ENCODE data around the gene RETSAT.
A peak's percentile ranks its signal among the peaks of the same experiment; 100 is the strongest.
"Not testable (repeated sequence)": the region's sequence is repeated elsewhere in the genome, so short reads cannot be mapped to it uniquely, and the experiment has no call there.

Gene RETSAT

GRCh38 chr2:85378257-85378656 lies 23.9 kb upstream of the RETSAT start:
- Histone ChIP-seq H3K27me3 (ENCODE audit: insufficient read depth, low read length) (no peaks in the 10 kb centered on the region), H3K9me3 (ENCODE audit: insufficient read depth, low read depth, low read length) (peaks cover 17% of the 10 kb centered on the region), H3K36me3 (ENCODE audit: insufficient read depth, low read length) (peaks cover 16% of the 10 kb centered on the region), H3K4me3 (ENCODE audit: low read length) (no peak overlapping the region), H3K9ac (ENCODE audit: low read depth, low read length) (no peak overlapping the region), H3K27ac (ENCODE audit: low read depth, low read length) (no peak overlapping the region), H3K4me1 (ENCODE audit: insufficient read depth, low read length) (no peaks in the 10 kb centered on the region)
- WGBS = 98% methylated on average over 5 of the region's 5 CpGs

DNA sequence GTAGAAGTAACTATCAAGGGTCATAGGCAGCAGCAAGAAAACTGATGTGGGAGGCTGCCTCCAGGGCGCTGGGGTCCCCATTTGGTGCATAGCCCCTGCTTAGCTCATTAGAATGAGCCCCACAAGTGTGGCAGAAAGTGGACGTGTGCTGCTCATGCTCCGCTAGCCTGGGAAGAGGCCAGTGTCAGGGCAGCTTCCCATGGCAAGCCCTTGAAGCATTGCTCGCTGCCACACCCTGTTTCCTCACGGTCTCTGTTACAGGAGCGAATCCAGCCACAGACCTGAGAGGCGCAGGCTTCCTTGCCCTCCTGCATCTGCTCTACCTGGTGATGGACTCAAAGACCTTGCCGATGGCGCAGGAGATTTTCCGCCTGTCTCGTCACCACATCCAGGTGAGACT lies 22.8 kb upstream of the RETSAT start:
- Histone ChIP-seq H3K27me3 (ENCODE audit: insufficient read depth, low read length) (no peaks in the 10 kb centered on the region), H3K27ac (ENCODE audit: low read depth, low read length) (no peak overlapping the region), H3K9me3 (ENCODE audit: insufficient read depth, low read depth, low read length) (peaks cover 17% of the 10 kb centered on the region), H3K4me1 (ENCODE audit: insufficient read depth, low read length) (no peaks in the 10 kb centered on the region), H3K4me3 (ENCODE audit: low read length) (no peak overlapping the region), H3K36me3 (ENCODE audit: insufficient read depth, low read length) (peaks cover 16% of the 10 kb centered on the region), H3K9ac (ENCODE audit: low read depth, low read length) (no peak overlapping the region)
- WGBS = 94% methylated on average over 11 of the region's 11 CpGs

GRCh38 chr2:85376291-85377065 lies 22.1 kb upstream of the RETSAT start:
- Histone ChIP-seq H3K4me1 (ENCODE audit: insufficient read depth, low read length) (no peaks in the 10 kb centered on the region), H3K9me3 (ENCODE audit: insufficient read depth, low read depth, low read length) (peaks cover 17% of the 10 kb centered on the region), H3K27me3 (ENCODE audit: insufficient read depth, low read length) (no peaks in the 10 kb centered on the region), H3K27ac (ENCODE audit: low read depth, low read length) (no peak overlapping the region), H3K4me3 (ENCODE audit: low read length) (no peak overlapping the region), H3K9ac (ENCODE audit: low read depth, low read length) (no peak overlapping the region), H3K36me3 (ENCODE audit: insufficient read depth, low read length) (peaks cover 16% of the 10 kb centered on the region)
- whole genome bisulfite sequencing = 90% methylated on average over 5 of the region's 5 CpGs

- Histone ChIP-seq H3K9ac (ENCODE audit: low read depth, low read length) (no peak overlapping the region), H3K27me3 (ENCODE audit: insufficient read depth, low read length) (no peaks in the 10 kb centered on the region), H3K9me3 (ENCODE audit: insufficient read depth, low read depth, low read length) (no peaks in the 10 kb centered on the region), H3K4me1 (ENCODE audit: insufficient read depth, low read length) (no peaks in the 10 kb centered on the region), H3K27ac (ENCODE audit: low read depth, low read length) (no peak overlapping the region), H3K36me3 (ENCODE audit: insufficient read depth, low read length) (peaks cover 2% of the 10 kb centered on the region; the same call in 1 of the 2 replicates), H3K4me3 (ENCODE audit: low read length) (no peak overlapping the region)
- 94% methylated on average over 11 of the region's 11 CpGs for WGBS
These were observed 16.7 kb upstream of the RETSAT start for GRCh38 chr2:85371045-85371444.

DNA sequence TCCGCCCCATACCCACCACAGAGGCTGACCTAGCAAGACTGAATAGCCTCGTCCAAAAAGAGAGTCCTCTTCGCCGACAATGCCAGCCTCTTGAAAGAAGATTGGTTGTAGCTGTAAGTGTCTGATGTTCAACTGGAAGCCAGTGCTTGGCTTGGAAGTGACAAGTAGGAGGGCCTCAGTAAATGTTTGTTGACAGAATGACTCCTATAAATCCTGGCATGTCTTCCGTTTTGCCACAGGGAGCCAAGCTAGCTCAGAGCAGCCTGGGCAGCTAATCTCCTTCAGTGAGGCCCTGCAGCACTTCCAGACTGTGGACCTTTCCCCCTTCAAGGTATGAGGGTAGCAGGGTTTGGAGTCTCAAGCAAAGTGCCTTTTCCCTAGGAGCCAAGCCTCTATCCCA lies 15.2 kb upstream of the RETSAT start:
- Histone ChIP-seq H3K4me1 (ENCODE audit: insufficient read depth, low read length) (no peaks in the 10 kb centered on the region), H3K9me3 (ENCODE audit: insufficient read depth, low read depth, low read length) (no peaks in the 10 kb centered on the region), H3K36me3 (ENCODE audit: insufficient read depth, low read length) (peaks cover 2% of the 10 kb centered on the region; the same call in 1 of the 2 replicates), H3K27me3 (ENCODE audit: insufficient read depth, low read length) (no peaks in the 10 kb centered on the region), H3K4me3 (ENCODE audit: low read length) (no peak overlapping the region), H3K9ac (ENCODE audit: low read depth, low read length) (no peak overlapping the region), H3K27ac (ENCODE audit: low read depth, low read length) (no peak overlapping the region)
- WGBS = 92% methylated on average over 5 of the region's 5 CpGs

GRCh38 chr2:85368921-85369320 lies 14.6 kb upstream of the RETSAT start:
- Histone ChIP-seq H3K4me1 (ENCODE audit: insufficient read depth, low read length) (no peaks in the 10 kb centered on the region), H3K4me3 (ENCODE audit: low read length) (no peak overlapping the region), H3K27me3 (ENCODE audit: insufficient read depth, low read length) (no peaks in the 10 kb centered on the region), H3K9me3 (ENCODE audit: insufficient read depth, low read depth, low read length) (no peaks in the 10 kb centered on the region), H3K36me3 (ENCODE audit: insufficient read depth, low read length) (peaks cover 2% of the 10 kb centered on the region; the same call in 1 of the 2 replicates), H3K27ac (ENCODE audit: low read depth, low read length) (no peak overlapping the region), H3K9ac (ENCODE audit: low read depth, low read length) (no peak overlapping the region)

- no peak overlapping the region for H3K27ac ChIP-seq (ENCODE audit: low read depth, low read length)
- 87% methylated on average over 5 of the region's 5 CpGs for WGBS
- no peak overlapping the region for H3K4me3 ChIP-seq (ENCODE audit: low read length)
- H3K4me1 ChIP-seq (ENCODE audit: insufficient read depth, low read length) = no peaks in the 10 kb centered on the region
- no peaks in the 10 kb centered on the region for H3K9me3 ChIP-seq (ENCODE audit: insufficient read depth, low read depth, low read length)
- H3K9ac ChIP-seq (ENCODE audit: low read depth, low read length) = no peak overlapping the region
- no peaks in the 10 kb centered on the region for H3K27me3 ChIP-seq (ENCODE audit: insufficient read depth, low read length)
- H3K36me3 ChIP-seq (ENCODE audit: insufficient read depth, low read length) = peaks cover 5% of the 10 kb centered on the region; the same call in 1 of the 2 replicates
These were observed 12.9 kb upstream of the RETSAT start for GRCh38 chr2:85367180-85367579.

DNA sequence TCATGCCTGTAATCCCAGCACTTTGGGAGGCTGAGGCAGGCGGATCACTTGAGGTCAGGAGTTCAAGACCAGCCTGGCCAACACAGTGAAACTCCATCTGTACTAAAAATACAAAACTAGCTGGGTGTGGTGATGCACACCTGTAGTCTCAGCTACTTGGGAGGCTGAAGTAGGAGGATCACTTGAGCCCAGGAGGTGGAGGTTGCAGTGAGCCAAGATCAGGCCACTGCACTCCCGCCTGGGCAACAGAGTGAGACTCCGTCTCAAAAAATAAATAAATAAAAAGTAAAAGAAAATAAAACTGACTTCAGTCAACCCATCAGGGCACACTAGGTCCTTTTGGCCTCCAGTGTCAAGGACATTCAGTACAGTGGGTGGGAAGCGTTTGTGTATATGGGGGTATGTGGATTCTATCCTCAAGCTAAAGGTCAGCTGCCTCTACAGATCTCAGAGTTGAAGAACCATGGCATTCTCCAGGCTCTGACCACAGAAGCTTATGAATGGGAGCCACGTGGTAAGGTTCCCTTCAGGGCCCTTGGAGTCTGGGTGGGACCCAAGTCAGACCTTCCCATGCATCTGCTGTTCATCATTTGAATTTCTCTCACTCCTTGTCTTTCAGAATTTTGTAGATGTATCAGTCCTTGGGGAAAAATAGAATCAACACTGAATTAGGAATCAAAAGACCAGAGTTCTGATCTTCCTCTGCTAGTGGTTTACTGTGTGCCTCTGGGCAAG lies 8.5 kb upstream of the RETSAT start:
- not testable (repeated sequence) for H3K27me3 ChIP-seq (ENCODE audit: insufficient read depth, low read length); H3K9me3 ChIP-seq (ENCODE audit: insufficient read depth, low read depth, low read length); H3K27ac ChIP-seq (ENCODE audit: low read depth, low read length); H3K9ac ChIP-seq (ENCODE audit: low read depth, low read length); H3K4me3 ChIP-seq (ENCODE audit: low read length); H3K4me1 ChIP-seq (ENCODE audit: insufficient read depth, low read length)
- peaks cover 11% of the 10 kb centered on the region for H3K36me3 ChIP-seq (ENCODE audit: insufficient read depth, low read length)
- WGBS = 91% methylated on average over 4 of the region's 5 CpGs

- 85% methylated on average over 3 of the region's 3 CpGs for WGBS
- no peak overlapping the region for H3K9ac ChIP-seq (ENCODE audit: low read depth, low read length)
- H3K4me1 ChIP-seq (ENCODE audit: insufficient read depth, low read length) = peaks cover 8% of the 10 kb centered on the region; the same call in 1 of the 2 replicates
- peaks cover 22% of the 10 kb centered on the region for H3K36me3 ChIP-seq (ENCODE audit: insufficient read depth, low read length)
- no peaks in the 10 kb centered on the region for H3K27me3 ChIP-seq (ENCODE audit: insufficient read depth, low read length)
- H3K27ac ChIP-seq (ENCODE audit: low read depth, low read length) = no peak overlapping the region
- H3K4me3 ChIP-seq (ENCODE audit: low read length) = no peak overlapping the region
- no peaks in the 10 kb centered on the region for H3K9me3 ChIP-seq (ENCODE audit: insufficient read depth, low read depth, low read length)
These were observed 3.4 kb upstream of the RETSAT start for GRCh38 chr2:85357736-85358135.

GRCh38 chr2:85356186-85356585 lies 1.9 kb upstream of the RETSAT start:
- no peak overlapping the region for H3K9ac ChIP-seq (ENCODE audit: low read depth, low read length)

DNA sequence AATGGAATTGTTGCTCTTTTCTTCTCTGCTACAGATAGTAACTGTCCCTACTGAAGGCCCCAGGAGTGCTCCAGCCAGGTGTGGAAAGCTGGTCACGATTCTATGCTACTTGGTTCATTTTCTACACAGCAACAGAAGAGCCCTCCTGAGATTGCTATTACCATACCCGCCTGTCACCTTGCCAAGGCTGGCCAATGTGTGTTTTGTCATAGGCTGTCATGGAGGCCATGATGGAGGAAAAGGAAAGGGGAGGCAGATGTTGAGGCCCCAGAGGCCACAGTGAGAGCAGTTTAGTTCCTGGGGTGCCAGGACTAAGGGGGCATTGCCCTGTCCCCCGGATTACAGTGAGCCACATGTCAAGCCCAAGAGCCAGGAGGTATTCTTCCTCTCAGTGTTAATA lies 1.2 kb upstream of the RETSAT start:
- peak overlapping the region; percentile 92 for H3K4me3 ChIP-seq (ENCODE audit: low read length)

More at GRCh38 chr2:85356186-85356585, 1.9 kb upstream of the RETSAT start:
- Histone ChIP-seq H3K27ac (ENCODE audit: low read depth, low read length) (no peak overlapping the region), H3K4me1 (ENCODE audit: insufficient read depth, low read length) (peaks cover 8% of the 10 kb centered on the region; the same call in 1 of the 2 replicates), H3K27me3 (ENCODE audit: insufficient read depth, low read length) (no peaks in the 10 kb centered on the region), H3K9me3 (ENCODE audit: insufficient read depth, low read depth, low read length) (no peaks in the 10 kb centered on the region), H3K36me3 (ENCODE audit: insufficient read depth, low read length) (peaks cover 19% of the 10 kb centered on the region), H3K4me3 (ENCODE audit: low read length) (no peak overlapping the region; the same call in 1 of the 2 replicates)
- 88% methylated on average over 2 of the region's 2 CpGs for WGBS

More for the DNA sequence above, 1.2 kb upstream of the RETSAT start:
- no peaks in the 10 kb centered on the region for H3K27me3 ChIP-seq (ENCODE audit: insufficient read depth, low read length)
- H3K27ac ChIP-seq (ENCODE audit: low read depth, low read length) = no peak overlapping the region
- no peaks in the 10 kb centered on the region for H3K9me3 ChIP-seq (ENCODE audit: insufficient read depth, low read depth, low read length)
- H3K4me1 ChIP-seq (ENCODE audit: insufficient read depth, low read length) = peaks cover 8% of the 10 kb centered on the region; the same call in 1 of the 2 replicates
- H3K36me3 ChIP-seq (ENCODE audit: insufficient read depth, low read length) = peaks cover 23% of the 10 kb centered on the region
- H3K9ac ChIP-seq (ENCODE audit: low read depth, low read length) = no peak overlapping the region
- WGBS = 89% methylated on average over 3 of the region's 3 CpGs
